Measurements from ENCODE around the gene KCNK18.
"Not testable (repeated sequence)": the region's sequence is repeated elsewhere in the genome, so short reads cannot be mapped to it uniquely, and the experiment has no call there.

KCNK18 gene

GRCh38 chr10:117174439-117175214 lies 22.7 kb upstream of the KCNK18 start:
- DNase-seq (ENCODE audit: extremely low read depth, low read depth), result peak; percentile 14
- peak; percentile 91 for TF ChIP-seq CTCF (IDR thresholded peaks at IDR 0.05; ENCODE audit: low read depth, low read length)

- DNase-seq (ENCODE audit: extremely low read depth, low read depth), result no peak
- TF ChIP-seq CTCF (IDR thresholded peaks at IDR 0.05; ENCODE audit: low read depth, low read length), result no peak
Observed at GRCh38 chr10:117175215-117175900, 21.9 kb upstream of the KCNK18 start.

DNA sequence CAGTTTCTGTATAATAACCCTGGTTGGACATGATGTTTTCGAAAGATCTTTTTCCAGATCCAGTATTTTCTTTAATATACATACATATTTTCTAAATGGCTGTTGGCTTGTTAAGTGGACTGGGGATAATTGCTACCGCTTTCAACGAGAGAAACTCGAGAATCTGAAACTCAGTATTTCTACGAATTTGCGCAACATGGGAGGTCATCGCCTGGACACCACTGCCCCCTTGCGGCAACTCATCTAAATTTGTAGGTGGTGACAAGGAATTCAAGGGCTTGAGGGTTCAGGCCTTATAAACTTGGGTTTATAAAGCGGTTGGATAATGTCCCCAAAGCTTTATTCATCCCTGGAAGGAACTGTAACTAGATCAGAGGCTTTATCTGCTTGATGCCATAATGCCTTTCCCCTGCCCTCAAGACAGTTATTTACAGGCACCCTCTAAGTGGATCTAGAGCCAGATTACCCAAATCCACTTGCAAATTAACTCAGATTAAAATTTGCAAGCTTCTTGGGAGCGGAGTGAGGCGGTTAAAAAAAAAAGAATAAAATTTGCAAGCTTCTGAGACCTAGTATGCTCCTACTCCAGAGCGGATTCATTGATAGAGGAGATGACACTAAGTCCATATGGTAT lies 21.3 kb upstream of the KCNK18 start:
- TF ChIP-seq CTCF (IDR thresholded peaks at IDR 0.05; ENCODE audit: low read depth, low read length), result peak; percentile 80

GRCh38 chr10:117178190-117178589 lies 19.1 kb upstream of the KCNK18 start:
- no peak for TF ChIP-seq CTCF (IDR thresholded peaks at IDR 0.05; ENCODE audit: low read depth, low read length)
- no peak for DNase-seq (ENCODE audit: extremely low read depth, low read depth)

More for the DNA sequence above, 21.3 kb upstream of the KCNK18 start:
- peak; percentile 30 for DNase-seq (ENCODE audit: extremely low read depth, low read depth)

GRCh38 chr10:117184296-117184695 lies 13.0 kb upstream of the KCNK18 start:
- no peak for TF ChIP-seq CTCF (IDR thresholded peaks at IDR 0.05; ENCODE audit: low read depth, low read length)
- no peak for DNase-seq (ENCODE audit: extremely low read depth, low read depth)

- no peak for TF ChIP-seq CTCF (IDR thresholded peaks at IDR 0.05; ENCODE audit: low read depth, low read length)
- no peak for DNase-seq (ENCODE audit: extremely low read depth, low read depth)
Observed at GRCh38 chr10:117184821-117185220, 12.5 kb upstream of the KCNK18 start.

DNA sequence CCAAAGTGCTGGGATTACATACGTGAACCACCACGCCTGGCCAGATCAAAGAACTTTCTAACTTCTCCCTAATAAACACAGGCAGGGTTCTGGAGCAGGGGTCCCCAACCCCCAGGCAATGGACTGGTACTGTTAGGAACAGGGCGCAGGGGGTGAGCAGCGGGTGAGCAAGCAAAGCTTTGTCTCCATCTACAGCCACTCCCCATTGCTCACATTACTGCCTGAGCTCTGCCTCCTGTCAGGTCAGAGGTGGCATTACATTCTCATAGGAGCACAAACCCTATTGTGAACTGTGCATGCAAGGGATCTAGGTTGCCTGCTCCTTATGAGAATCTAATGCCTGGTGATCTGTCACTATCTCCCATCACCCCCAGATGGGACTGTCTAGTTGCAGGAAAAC lies 11.5 kb upstream of the KCNK18 start:
- DNase-seq (ENCODE audit: extremely low read depth, low read depth), result not testable (repeated sequence)

All from AG09319 (cell line).